T-helper 22 cell (primary cell): ENCODE measurements around the gene CRADD.
"Not testable (repeated sequence)": the region's sequence is repeated elsewhere in the genome, so short reads cannot be mapped to it uniquely, and the experiment has no call there.

ENCODE experiments used
- DNase-seq: peaks from one replicate; pipeline ENCODE4 v3.0.0-alpha.2; 2020; ENCODE audit warnings: low read depth

Gene CRADD

DNA sequence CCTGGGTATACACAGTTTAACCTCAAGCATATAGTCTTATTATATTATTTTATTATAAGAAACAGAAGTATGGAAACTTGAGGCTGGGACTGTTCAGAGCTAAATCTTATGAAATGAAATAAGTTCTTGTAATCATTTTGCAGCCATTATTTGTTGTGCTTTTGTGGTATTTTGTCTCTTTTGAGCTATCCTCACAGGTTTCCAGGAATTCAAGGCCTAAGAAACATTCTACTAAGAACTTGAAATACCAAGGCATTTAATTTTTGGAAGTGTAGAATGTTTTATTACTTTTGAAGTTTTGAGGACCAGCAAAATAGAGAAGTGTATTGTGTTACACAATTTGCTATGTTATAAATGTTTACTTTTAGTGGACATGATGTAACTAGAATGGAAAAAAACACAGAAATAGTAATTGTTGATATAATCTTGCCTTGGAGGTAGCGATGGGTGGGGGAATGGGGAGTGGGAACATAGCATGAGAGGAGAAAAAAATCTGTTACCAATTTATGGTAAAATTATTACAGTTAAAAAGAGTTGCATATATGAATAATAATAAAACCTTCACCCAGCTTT, 81.7 kb downstream of the CRADD start:
- DNase-seq = no peak

DNA sequence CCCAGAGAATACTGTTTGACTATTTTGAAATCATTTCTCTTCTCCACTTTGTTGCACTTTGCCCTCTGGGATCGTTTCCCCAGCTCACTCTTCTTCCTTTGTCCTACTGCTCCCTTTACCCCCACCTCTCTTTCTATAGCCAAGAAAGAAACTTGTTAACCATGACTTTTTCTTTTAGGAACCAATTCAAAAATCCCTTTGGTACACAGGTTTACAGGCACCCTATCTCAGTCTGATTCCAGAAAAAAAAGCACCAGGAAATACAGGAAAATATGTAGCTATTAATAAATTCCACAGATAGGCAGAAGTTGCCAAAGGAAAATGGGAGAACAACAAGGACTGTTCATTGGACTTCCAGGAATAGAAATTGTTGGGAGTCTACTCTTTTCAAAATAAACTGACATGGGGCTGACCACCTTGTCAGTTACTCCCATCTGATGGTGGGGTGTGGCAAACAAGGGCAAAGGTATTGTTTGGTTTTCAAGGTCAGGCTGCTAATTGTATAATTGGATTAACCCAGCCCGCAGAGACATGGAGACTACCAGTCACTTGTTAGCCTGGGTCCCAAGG, 82.4 kb downstream of the CRADD start:
- no peak for DNase-seq

DNA sequence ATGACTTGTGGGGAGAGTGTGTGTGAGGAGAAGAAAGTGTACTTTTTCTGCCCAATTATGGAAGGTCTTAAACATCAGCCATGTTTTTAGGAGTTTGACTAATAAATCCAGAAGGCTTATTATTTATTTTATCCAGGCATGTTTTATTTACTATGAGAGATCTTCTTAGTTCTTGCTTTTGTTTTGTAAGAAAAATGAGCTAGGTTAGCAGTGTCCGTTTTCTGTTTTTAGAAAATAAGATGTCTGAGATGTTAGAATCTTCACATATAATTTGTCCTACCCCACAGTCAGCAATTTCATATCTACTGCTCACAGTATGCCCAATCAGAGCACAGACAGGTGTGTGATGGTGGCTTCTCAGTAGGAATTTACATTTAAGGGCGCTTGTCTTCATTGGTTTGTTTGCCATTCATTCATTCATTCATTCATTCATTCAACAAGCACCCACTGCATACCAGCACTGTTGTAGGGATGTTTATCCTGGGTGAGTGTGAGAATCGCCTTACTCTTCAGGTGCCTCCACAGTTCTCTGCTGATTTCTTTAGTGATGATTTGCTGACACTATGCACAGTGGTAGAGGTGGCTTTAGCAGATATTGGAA, 83.2 kb downstream of the CRADD start:
- DNase-seq = no peak

DNA sequence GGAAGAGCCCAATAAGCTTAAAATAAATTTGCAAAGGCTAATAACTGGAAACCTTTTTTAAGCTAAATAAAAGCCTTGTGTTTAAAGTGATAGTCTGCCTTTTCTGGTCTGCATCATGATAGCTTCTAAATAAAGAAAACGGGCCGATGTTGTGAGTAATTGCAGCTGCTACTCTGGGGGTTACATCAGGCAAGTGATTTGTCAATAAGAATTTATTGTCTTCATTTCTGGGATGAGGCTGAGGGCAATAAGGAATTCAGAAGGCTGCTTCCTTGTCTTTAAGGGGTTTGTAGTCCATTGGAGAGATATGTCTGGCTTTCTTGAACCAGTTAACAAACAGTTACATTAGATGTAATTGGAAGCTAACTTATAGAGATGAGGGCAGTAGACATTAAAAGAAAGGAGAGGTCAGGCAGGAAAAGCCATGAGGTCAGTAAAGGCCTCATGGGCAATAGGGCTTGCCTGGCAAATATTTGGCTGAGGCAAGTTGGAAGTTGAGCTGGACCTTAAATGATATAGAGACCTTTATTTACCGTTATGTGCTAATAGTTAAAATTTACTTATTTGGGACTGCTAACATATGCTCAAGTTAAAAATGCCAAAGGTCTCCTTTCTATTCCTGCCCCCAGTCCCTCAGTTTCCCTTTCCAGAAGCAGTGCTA, 85.0 kb downstream of the CRADD start:
- no peak for DNase-seq

DNA sequence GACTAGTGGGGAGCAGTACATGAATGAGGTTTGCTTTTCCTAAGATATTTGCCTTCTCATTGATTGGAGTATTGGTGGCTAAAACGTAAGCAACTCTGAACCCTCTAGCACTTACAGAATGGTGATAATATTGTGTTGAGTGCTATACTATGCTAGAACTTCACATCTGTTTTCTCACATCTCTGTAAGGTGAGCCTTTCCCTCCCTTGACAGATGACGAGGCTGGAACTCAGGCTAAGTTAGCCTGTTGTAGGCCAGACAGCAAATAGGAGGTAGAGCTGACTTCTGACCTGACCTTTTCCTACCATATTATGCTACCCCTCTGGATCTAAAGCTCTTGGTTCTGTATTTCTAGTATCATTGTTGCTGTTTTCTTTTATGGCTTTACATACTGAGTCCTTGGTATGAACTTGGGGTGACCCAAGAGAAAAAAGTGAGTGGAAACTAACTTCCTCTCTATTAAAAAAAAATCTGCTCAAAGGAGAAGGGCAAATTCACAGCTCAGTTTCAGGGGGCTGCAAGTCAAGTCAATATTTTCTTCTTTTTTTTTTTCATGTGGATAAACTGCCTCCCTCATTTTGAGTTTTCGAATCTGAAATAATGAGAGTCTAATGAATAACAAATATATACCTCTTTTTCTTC, 85.9 kb downstream of the CRADD start:
- no peak for DNase-seq

DNA sequence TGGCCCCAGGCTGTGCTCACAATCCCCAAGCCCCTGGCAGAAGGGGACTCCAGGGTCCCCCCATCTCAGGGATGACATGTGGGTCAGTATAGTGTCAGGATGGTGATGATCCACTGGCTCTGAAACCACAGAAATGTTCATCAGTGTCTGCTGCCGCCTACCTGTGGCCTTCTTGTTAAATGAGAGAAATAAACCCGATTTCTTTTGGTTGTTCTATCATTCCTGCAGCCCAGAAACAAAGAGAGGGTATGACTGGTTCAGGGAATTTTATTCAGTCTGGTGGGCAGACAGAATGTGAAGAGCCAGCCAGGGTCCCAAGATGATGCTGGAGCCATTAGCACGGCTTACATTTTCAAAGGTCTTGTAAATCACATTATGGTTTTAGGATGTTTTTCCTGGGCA, 86.6 kb downstream of the CRADD start:
- no peak for DNase-seq

DNA sequence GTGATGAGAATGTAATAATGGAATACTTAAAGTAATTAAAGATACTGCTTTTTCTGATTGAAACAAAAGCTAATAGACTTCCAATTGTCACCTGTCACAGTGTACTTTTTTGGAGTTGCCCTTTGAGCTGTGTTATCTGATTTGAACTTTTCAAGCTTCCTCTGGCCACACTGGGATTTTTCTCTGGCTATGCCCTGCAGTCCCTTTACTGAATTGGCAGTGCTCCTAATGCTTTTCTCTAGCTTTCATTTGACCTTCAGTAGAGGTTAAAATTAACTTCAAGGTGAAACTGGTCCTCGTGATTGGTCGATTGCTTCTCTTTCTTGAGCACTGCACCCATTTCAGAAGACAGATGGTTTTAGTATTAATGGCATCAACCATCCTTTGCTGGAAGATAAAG, 89.2 kb downstream of the CRADD start:
- DNase-seq = no peak

DNA sequence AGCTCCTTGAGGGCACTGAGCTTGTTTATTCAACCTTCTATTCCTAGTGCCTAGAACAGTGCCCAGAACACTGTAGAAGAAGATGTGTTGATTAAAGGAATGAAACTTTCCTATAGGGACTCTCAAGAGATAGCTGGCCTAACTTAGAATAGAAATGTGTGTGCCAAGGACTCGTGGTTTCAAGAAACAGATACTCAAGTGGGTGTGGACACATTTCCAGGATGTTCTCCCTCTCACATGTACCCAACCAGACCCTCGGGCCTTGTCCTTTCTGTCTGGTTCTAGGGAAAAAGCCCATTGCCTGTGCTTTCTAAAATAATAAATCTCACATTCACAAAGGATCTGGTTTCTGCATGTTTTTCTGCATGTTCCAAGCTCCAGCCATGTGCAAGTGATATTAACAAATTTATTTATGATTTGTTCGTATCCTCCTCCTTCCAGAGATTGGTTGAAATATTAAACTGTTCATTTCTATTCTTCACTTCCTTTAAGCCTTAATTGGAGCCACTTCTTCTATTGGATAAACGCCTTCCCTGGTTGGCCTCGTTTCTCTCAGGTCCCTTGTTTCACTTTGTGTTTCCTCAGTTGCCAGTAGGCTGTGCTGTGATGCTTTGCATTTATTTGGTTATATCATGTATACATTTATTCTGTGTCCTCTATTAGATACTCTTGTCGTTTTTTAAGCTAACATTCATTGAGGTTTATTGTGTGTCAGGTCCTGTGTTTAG, 89.8 kb downstream of the CRADD start:
- DNase-seq = no peak

DNA sequence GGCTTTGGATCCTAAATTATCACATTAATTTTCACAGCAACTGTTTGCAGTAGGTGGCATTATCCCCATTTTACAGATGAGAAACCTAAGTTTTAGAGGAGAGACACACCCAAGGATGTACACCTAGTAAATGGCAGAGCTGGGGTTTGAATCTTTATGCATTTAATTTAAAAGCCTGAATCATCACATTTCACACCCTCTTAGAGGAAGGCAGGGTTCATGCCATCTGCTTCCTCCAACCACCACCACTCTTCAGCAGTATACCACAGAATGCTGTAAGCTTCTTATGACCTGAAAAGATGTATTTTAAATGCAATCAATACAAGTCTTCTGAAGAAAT, 90.3 kb downstream of the CRADD start:
- DNase-seq = no peak

DNA sequence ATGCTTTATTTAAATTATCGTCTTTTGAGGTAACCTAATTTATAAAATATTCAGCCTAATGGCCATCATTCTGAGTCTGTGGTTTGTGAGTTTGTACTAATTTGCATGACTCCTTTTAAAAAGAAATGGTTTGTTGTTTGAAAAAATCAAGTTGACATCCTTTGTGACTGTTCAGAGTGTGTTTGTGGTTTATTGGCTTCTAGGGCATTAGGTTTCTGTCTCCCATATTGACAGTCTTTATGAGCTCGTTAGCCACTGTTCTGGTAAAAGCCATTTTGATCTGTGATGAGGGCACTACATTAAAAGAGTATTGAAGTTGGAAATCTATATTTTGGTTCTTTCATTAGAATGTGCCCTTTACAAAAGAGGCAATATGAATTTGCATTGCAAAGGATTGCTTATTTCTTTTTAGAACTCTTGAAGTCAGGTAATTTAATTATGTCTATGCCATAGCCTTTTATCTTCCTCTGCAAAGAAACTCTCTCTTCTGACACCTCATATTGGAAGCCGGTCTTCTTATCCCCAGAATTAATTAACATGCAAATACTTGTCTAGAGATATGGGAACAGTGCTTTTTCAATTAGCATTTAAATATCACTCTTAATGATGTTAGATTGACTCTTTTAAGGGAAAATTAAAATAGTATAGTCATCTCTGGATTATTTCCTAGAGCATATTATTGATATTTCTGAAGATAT, 95.0 kb downstream of the CRADD start:
- DNase-seq = no peak

DNA sequence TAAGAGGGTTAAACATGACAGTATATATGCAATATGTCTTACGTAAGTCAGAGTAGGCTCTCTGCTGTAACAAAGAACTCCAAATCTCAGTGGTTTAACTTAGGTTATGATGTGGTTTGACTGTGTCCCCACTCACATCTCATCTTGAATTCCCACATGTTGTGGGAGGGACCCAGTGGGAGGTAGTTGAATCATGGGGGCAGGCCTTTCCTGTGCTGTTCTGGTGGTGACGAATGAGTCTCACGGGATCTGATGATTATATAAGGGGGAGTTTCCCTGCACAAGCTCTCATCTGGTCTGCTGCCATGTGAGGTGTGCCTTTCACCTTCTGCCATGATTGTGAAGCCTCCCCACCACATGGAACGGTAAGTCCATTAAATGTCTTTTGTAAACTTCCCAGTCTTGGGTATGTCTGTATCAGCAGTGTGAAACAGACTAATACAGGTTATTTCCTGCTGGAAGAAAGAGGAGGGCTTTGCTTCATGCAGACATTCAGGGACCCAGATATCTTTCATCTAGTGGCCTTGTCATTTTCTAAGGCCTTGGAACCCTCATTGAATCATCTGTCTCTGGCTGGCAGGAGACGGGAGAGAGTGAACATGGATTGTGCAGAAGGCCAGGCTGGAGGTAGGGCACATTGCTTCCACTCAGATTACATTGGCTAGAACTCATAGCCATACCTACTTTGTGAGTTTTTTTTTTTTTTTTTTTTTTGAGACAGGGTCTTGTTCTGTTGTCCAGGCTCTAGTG, 96.1 kb downstream of the CRADD start:
- DNase-seq = peak; percentile 29

DNA sequence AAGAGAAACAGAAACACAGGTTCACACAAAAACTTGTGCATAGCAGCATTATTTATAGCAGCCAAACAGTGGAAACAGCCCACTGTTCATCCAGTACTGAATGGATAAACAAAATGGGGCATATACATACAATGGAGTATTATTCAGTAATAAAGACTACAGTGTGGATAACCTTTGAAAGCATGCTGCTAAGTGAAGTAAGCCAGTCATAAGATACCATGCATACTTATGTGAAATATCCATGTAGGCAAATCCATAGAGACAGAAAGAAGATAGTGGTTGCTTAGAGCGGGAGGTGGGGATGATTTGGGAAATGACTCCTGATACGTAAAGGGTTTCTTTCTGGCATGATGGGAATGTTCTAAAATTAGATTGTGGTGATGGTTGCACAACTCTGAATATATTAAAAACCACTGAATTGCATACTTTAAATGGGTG, 99.4 kb downstream of the CRADD start:
- no peak for DNase-seq

DNA sequence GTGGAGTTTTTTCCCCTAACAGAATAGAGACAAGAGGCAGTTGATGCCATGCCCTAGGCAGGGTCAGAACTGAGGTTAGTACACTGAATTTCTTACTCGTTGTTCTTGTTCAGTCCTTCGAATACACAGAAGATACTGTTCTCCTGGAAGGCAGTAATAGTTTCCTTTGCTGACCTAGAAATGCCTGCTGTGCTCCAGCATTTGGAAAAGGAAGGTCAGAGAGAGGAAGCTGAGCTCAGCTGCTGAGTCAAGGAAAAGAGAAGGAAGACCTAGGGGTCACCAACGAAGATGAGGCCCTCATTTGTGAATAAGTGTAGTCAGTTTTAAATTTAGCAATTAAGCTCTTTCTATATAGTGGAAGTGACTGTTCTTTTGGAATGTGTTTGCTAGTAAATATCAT, 100.1 kb downstream of the CRADD start:
- no peak for DNase-seq

DNA sequence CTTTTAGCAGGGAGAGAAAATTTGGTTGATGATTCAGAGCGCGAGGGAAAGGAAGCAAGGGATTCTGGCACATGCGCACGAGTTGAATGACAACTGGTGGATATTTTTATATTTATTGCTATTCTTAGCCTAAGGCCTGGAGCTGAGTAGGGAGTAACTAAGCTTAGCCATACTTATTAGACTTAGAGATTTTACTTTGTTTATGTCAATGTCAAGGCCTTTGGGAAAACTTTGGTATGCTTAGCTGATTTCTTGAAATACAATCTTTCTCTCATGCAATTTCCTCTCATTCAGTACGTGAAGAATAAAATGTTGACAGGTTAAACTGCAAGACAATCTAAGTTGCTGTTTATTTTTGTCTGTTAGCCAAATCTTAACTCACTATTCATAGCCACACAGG, 101.1 kb downstream of the CRADD start:
- DNase-seq = no peak

DNA sequence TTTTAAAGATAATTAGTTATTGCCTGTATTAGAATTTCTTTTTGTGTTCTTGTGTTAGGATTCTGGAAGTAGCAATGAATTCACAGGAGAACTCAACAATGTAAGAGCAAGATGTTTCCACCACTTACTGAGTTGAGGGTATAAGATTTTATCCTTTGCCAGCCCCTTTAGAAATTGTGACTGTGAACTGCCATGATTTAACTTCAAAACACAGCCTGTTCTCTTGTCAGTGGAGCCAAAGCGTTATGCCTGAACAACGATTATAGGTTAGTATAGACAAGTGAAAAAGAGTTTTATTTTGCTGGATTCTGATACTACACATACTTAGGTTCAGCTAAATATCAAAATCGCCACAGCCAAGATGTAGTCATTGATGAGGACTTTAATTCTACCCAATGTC, 101.6 kb downstream of the CRADD start:
- no peak for DNase-seq

DNA sequence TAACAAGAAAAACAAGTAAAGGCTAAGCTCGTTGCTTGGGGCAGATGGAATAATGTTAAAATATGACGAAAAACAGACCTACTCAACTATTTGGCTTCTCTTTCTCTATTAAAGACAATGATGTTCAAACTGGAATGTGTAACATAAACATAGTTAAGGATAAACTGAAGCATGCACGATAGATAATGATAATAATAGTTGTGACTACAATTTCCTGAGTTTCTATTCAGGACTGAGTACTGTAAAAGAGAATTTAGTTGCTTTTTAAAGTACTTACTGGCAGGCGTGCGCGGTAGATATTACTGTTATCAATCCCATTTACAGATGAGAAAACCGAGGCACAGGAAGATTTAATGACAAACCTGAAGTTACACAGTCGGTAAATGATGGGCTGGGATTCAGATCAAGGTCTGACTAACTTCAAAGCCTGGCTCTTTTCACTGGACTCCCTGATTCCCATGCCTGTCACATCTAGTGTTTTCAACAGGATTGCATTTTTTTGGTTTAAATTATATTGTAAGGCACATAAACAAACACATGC, 103.0 kb downstream of the CRADD start:
- DNase-seq = no peak

DNA sequence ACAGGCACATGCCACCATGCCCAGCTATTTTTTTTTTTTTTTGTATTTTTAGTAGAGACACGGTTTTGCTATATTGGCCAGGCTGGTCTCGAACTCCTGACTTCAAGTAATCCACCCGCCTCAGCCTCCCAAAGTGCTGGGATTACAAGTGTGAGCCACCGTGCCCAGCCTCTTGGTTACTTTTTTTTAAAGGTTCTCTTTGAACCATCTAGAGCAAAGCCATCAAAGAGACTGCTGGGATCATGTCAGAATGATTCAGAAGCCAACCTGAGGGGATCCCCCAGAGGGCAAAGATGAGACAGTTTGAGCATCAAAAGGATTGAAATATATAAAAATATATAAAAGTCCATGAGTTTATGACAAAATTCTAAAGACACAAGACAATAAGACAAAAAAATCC, 103.7 kb downstream of the CRADD start:
- DNase-seq = not testable (repeated sequence)

DNA sequence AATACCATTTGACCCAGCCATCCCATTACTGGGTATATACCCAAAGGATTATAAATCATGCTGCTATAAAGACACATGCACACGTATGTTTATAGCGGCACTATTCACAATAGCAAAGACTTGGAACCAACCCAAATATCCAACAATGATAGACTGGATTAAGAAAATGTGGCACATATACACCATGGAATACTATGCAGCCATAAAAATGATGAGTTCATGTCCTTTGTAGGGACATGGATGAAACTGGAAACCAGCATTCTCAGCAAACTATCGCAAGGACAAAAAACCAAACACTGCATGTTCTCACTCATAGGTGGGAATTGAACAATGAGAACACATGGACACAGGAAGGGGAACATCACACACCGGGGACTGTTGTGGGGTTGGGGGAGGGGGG, 104.8 kb downstream of the CRADD start:
- not testable (repeated sequence) for DNase-seq

DNA sequence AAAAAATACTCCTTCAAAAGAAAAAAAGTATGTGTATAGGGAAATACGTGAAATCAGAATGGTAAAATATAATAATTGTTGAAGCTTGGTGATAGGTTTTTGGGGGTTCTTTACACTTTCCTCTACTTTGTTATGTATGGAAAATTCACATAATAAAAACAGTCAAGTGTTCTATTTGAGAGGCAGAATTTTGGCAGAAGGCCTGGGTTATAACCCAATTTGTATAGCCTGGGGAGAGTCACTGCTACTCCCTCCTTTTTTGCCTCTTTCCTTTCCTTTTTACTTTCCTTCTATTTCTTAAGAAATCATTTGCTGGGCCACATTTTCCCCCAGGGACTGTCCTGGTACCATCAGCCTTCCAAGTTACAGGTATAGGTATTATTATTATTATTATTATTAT, 105.7 kb downstream of the CRADD start:
- DNase-seq = no peak

DNA sequence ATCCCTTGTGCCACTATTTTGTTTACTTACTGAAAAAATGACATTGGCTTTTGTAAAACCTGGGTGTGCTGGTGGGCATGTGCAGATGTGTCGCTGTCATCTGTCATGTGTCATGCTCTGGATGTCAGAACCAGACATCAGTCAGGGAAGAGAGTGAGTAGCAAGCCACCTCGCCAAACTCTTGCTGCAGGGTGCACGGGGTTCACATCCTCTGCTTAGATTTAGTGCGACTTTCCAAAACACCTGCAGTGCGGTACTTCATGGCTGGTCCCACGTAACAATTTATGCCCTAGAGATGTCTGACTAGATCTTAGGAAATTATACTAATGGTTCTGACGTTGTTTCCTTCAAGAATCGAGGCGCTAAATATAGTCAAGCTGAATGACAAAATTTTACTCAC, 106.7 kb downstream of the CRADD start:
- DNase-seq = peak; percentile 39
